ENCODE data around the gene MCCC2. TPM values are rescaled to one million over a fixed set of nuclear protein-coding genes. Genes with fewer than 3 reads are reported as not detected.

The MCCC2 gene
- total and polyA plus RNA-seq, 4 donors: 28.0 to 82.4 (median 61.8) TPM

DNA sequence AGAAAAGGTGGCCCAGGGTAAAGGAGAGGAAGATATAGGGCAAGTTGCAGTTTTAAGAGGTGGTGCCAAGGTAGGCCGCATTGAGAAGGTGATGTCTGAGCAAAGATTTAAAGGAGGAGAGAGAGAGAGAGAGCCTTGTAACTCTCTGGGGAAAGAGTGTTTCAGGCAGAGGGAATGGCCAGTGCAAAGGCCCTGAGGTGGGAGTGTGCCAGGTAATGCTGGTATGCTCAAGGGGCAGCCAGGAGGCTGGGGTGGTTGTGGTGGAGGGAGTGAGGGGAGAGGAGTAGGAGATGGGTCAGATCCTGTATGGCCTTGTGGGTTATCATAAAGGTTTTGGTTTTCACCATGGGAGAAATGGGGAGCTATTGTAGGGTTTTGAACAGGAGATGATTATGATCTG lies 9.9 kb downstream of the MCCC2 start:
- TF ChIP-seq SP1 (IDR thresholded peaks at IDR 0.05): no peak
- TF ChIP-seq FOXA2 (IDR thresholded peaks at IDR 0.05): no peak
- TF ChIP-seq, protein P1, sequence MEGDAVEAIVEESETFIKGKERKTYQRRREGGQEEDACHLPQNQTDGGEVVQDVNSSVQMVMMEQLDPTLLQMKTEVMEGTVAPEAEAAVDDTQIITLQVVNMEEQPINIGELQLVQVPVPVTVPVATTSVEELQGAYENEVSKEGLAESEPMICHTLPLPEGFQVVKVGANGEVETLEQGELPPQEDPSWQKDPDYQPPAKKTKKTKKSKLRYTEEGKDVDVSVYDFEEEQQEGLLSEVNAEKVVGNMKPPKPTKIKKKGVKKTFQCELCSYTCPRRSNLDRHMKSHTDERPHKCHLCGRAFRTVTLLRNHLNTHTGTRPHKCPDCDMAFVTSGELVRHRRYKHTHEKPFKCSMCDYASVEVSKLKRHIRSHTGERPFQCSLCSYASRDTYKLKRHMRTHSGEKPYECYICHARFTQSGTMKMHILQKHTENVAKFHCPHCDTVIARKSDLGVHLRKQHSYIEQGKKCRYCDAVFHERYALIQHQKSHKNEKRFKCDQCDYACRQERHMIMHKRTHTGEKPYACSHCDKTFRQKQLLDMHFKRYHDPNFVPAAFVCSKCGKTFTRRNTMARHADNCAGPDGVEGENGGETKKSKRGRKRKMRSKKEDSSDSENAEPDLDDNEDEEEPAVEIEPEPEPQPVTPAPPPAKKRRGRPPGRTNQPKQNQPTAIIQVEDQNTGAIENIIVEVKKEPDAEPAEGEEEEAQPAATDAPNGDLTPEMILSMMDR (IDR thresholded peaks at IDR 0.05; ENCODE audit: low read depth, low read length, missing input control): no peak
- TF ChIP-seq HNF4A (conservative IDR thresholded peaks at IDR 0.05): no peak
- TF ChIP-seq, protein P2, sequence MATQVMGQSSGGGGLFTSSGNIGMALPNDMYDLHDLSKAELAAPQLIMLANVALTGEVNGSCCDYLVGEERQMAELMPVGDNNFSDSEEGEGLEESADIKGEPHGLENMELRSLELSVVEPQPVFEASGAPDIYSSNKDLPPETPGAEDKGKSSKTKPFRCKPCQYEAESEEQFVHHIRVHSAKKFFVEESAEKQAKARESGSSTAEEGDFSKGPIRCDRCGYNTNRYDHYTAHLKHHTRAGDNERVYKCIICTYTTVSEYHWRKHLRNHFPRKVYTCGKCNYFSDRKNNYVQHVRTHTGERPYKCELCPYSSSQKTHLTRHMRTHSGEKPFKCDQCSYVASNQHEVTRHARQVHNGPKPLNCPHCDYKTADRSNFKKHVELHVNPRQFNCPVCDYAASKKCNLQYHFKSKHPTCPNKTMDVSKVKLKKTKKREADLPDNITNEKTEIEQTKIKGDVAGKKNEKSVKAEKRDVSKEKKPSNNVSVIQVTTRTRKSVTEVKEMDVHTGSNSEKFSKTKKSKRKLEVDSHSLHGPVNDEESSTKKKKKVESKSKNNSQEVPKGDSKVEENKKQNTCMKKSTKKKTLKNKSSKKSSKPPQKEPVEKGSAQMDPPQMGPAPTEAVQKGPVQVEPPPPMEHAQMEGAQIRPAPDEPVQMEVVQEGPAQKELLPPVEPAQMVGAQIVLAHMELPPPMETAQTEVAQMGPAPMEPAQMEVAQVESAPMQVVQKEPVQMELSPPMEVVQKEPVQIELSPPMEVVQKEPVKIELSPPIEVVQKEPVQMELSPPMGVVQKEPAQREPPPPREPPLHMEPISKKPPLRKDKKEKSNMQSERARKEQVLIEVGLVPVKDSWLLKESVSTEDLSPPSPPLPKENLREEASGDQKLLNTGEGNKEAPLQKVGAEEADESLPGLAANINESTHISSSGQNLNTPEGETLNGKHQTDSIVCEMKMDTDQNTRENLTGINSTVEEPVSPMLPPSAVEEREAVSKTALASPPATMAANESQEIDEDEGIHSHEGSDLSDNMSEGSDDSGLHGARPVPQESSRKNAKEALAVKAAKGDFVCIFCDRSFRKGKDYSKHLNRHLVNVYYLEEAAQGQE (IDR thresholded peaks at IDR 0.05): no peak
- no peak for TF ChIP-seq EGR1 (IDR thresholded peaks at IDR 0.05; ENCODE audit: low read depth in 2 of 2)
- no peak for TF ChIP-seq TAF1 (conservative IDR thresholded peaks at IDR 0.05)
- Histone ChIP-seq H3K4me1 (ENCODE audit: control insufficient read depth in 4 of 4, insufficient read depth in 4 of 4, low read length in 3 of 4) (no peaks in the 10 kb centered on the region), H3K27me3 (ENCODE audit: control insufficient read depth in 4 of 4, insufficient read depth in 4 of 4, low read length in 3 of 4) (no peaks in the 10 kb centered on the region), H3K9me3 (ENCODE audit: control insufficient read depth in 4 of 4, low read length in 3 of 4) (no peaks in the 10 kb centered on the region), H3K27ac (ENCODE audit: low read depth in 1 of 2, low read length in 2 of 2) (no peak overlapping the region), H3K36me3 (ENCODE audit: control insufficient read depth in 4 of 4, insufficient read depth in 3 of 4, low read depth in 1 of 4, low read length in 3 of 4) (peaks cover 8 to 43% (median 30%) of the 10 kb centered on the region in 4 donors), H3K9ac (ENCODE audit: low read depth in 1 of 2, low read length in 2 of 2) (no peak overlapping the region), H3K4me3 (ENCODE audit: low read depth in 1 of 3, low read length in 3 of 3) (no peak overlapping the region)
- 100% methylated on average over 1 of the region's 1 CpG for WGBS
- no peak for DNase-seq (ENCODE audit: low spot score)

DNA sequence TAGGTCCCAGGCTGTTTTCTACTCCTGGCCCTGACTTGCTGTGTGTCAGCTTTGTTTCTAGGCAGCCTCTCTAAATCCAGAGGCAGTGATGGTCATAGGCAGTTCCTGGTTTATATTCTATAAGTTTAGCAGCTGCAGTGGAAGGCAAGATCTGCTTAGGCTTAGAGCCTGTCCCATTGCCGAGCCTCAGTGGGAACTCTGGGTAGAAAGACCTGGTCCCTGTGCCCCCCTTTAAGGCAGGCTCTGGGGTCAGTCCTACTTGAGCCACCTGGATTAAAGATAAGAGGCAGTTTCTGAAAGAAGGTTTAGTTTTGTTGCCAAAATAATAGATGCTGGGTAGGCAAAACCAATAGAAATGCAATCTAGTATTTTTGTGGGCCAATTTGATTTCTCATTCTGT lies 13.6 kb downstream of the MCCC2 start:
- Histone ChIP-seq H3K4me3 (ENCODE audit: low read depth in 1 of 3, low read length in 3 of 3) (no peak overlapping the region), H3K27ac (ENCODE audit: low read depth in 1 of 2, low read length in 2 of 2) (no peak overlapping the region), H3K36me3 (ENCODE audit: control insufficient read depth in 4 of 4, insufficient read depth in 3 of 4, low read depth in 1 of 4, low read length in 3 of 4) (peaks cover 8 to 55% (median 37%) of the 10 kb centered on the region in 4 donors), H3K9ac (ENCODE audit: low read depth in 1 of 2, low read length in 2 of 2) (no peak overlapping the region), H3K27me3 (ENCODE audit: control insufficient read depth in 4 of 4, insufficient read depth in 4 of 4, low read length in 3 of 4) (no peaks in the 10 kb centered on the region), H3K4me1 (ENCODE audit: control insufficient read depth in 4 of 4, insufficient read depth in 4 of 4, low read length in 3 of 4) (no peaks in the 10 kb centered on the region), H3K9me3 (ENCODE audit: control insufficient read depth in 4 of 4, low read length in 3 of 4) (no peaks in the 10 kb centered on the region)
- TF ChIP-seq JUND (IDR thresholded peaks at IDR 0.05) (no peak), HNF4A (conservative IDR thresholded peaks at IDR 0.05) (no peak), RAD21 (IDR thresholded peaks at IDR 0.05) (no peak)
- TF ChIP-seq, protein P3, sequence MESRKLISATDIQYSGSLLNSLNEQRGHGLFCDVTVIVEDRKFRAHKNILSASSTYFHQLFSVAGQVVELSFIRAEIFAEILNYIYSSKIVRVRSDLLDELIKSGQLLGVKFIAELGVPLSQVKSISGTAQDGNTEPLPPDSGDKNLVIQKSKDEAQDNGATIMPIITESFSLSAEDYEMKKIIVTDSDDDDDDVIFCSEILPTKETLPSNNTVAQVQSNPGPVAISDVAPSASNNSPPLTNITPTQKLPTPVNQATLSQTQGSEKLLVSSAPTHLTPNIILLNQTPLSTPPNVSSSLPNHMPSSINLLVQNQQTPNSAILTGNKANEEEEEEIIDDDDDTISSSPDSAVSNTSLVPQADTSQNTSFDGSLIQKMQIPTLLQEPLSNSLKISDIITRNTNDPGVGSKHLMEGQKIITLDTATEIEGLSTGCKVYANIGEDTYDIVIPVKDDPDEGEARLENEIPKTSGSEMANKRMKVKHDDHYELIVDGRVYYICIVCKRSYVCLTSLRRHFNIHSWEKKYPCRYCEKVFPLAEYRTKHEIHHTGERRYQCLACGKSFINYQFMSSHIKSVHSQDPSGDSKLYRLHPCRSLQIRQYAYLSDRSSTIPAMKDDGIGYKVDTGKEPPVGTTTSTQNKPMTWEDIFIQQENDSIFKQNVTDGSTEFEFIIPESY (IDR thresholded peaks at IDR 0.05): no peak
- TF ChIP-seq, protein P4, sequence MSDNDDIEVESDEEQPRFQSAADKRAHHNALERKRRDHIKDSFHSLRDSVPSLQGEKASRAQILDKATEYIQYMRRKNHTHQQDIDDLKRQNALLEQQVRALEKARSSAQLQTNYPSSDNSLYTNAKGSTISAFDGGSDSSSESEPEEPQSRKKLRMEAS (IDR thresholded peaks at IDR 0.05): no peak
- no peak for DNase-seq (ENCODE audit: low spot score)
- 95% methylated on average over 1 of the region's 1 CpG for WGBS
